NCI-H460 (cell line): Measurements from ENCODE around the gene NAP1L5. TPM values are rescaled to one million over a fixed set of nuclear protein-coding genes. Genes with fewer than 3 reads are reported as not detected.

Experiments used
- DNase-seq: peaks from one replicate; pipeline ENCODE4 v3.0.0-alpha.2; 2016; ENCODE audit warnings: low read depth; ENCODE audit errors: extremely low read depth
- small RNA-seq, 2 experiments: library from RNA; depleted of rRNA; stranded (forward); fragments of <200 nt; gene quantifications; one replicate each; pipeline ENCODE3, GENCODE V24; 2014
- total RNA-seq: library from RNA; depleted of rRNA; stranded (reverse); fragments of >200 nt; shearing (Covaris generic); gene quantifications from 2 replicates; pipeline ENCODE4 v1.2.3, GENCODE V29; 2014; rRNA removed

NAP1L5 gene
- total RNA-seq, 1 experiment from 2014 or later: 4.8 TPM

DNA sequence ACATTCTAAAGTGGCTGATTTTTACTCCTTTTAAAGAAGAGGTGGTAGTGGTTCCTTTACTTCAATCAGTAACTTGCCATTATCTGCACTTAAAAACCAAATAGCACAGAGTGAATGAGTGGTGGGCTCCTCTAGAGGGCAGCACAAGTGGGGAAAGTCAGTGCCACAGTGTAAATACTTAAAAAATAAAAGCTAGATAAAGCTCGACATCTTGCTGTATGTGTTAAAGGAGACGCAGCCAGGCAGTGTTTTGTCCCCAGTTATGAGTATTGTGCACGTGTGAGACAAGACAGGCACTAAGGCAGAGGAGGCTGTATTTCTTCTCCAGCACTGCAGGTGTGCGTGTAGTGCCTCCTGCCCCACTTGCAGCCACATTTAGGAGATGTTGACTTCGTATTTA, 24.6 kb downstream of the NAP1L5 start:
- DNase-seq: no peak

DNA sequence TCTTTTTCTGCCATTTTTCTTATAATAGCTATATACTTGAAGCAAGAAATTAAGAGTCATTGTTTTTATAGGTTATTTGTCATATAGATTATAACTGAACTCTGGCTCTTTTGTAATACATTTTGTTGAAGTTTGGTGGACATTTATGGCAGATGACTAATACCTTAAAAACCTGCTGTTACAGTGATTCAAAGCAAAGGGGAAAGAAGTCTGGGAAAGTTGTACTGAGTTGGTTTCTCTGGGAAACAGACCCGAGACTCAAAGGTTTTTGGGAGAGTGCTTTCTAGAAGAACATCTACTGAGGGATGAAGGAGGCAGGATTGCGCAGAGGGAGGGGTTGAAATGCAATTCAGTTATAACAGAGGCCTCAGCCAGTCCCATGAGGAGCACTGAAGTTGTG, 35.9 kb downstream of the NAP1L5 start:
- DNase-seq: no peak

GRCh38 chr4:88660446-88661294, 37.0 kb downstream of the NAP1L5 start:
- no peak for DNase-seq

- no peak for DNase-seq
These were observed 37.8 kb downstream of the NAP1L5 start for GRCh38 chr4:88659890-88660208.

GRCh38 chr4:88659055-88659889, 38.4 kb downstream of the NAP1L5 start:
- DNase-seq: peak; percentile 45

DNA sequence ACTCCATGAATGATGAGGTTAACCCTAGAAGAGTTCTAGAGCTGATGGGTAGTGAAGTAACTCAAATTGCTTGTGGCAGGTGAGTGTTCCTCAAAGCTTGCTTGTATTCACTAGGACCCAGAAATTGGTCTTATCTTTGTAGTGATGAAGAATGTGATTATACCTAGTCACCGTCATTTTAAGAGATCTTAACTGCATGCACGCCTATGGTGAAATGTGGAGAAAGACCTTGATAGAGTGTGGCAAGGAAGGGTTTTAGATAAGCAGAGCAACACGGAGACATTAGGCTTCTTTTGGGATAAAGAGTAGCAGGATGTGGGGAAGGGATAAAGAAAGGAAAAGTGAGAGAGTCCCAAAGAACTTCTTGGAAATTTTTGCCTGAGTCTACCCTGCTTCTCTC, 42.4 kb downstream of the NAP1L5 start:
- no peak for DNase-seq

- no peak for DNase-seq
These were observed 44.2 kb downstream of the NAP1L5 start for GRCh38 chr4:88653371-88653946.

DNA sequence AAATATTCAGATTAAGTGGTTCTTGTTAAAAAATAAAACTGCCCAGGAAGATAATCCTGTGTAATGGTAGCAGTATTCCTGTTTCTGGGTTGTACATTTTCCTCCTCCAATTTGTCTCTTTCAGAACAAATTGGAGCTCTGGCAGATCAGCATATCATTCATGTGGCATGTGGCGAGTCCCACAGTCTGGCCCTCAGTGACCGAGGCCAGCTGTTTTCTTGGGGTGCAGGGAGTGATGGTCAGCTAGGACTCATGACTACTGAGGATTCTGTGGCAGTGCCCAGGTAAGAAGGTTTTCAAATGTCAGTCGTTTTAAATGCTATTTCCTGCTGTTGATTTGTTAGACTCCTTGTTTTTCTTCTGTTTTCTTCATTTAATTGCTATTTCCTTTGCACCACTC, 47.9 kb downstream of the NAP1L5 start:
- DNase-seq: no peak

- DNase-seq: no peak
These were observed 50.9 kb downstream of the NAP1L5 start for GRCh38 chr4:88646528-88647280.

DNA sequence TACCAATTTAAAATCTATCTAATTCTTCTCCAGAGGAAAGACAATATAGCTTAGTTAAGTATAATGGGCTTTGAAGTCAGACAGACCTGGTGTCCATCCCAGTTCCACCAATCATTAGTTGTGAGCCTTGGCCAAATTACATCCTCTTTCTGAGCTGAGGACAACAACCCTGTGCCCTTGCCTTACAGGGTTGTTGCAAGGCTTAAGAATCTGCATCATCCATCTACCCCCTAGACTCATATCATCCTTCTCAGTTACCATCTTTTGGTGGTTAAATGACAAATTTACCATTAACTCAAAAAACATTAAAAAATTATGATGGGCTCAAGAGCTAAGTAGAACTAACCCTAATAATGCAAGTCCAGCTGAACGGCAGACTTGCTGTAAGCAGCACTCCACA, 51.6 kb downstream of the NAP1L5 start:
- no peak for DNase-seq

Small RNA genes within 50 kb of the gene (small RNA-seq; reads per million reads assigned to genes)
- gene RF02115 (0 reads per million in 2 experiments), gene RNU6-33P (0 to 0.18 reads per million in 2 experiments)

Other genes starting within 250 kb of the NAP1L5 start
- gene HERC5, start 240.7 kb downstream of the NAP1L5 start, total RNA-seq: 2.6 and 3.0 TPM in 2 replicates
- gene PYURF, start 174.1 kb downstream of the NAP1L5 start, total RNA-seq: 85.4 and 86.1 TPM in 2 replicates
- 1.0 and 1.5 TPM in 2 replicates for gene HERC3, start 105.3 kb downstream of the NAP1L5 start, total RNA-seq